HG02852 (cell line): ENCODE data around the gene SNRPD3.
"Not testable (repeated sequence)": the region's sequence is repeated elsewhere in the genome, so short reads cannot be mapped to it uniquely, and the experiment has no call there.

ENCODE experiments used
- ATAC-seq: cut with Tn5 transposase; IDR thresholded peaks from one replicate; pipeline ENCODE4 v1.9.1; 2021; ENCODE audit warnings: mild to moderate bottlenecking, moderate library complexity; ENCODE audit not compliant: unreplicated experiment

The SNRPD3 gene

GRCh38 chr22:24606340-24606739, 50.5 kb downstream of the SNRPD3 start:
- ATAC-seq = not testable (repeated sequence)

GRCh38 chr22:24607429-24607983, 51.7 kb downstream of the SNRPD3 start:
- not testable (repeated sequence) for ATAC-seq

GRCh38 chr22:24608327-24608726, 52.5 kb downstream of the SNRPD3 start:
- ATAC-seq = not testable (repeated sequence)

- ATAC-seq = not testable (repeated sequence)
Observed at GRCh38 chr22:24609888-24610287, 54.1 kb downstream of the SNRPD3 start.

- ATAC-seq = not testable (repeated sequence)
Observed at GRCh38 chr22:24614794-24615193, 59.0 kb downstream of the SNRPD3 start.

GRCh38 chr22:24621244-24621643, 65.4 kb downstream of the SNRPD3 start:
- not testable (repeated sequence) for ATAC-seq

- not testable (repeated sequence) for ATAC-seq
Observed at GRCh38 chr22:24622596-24622995, 66.8 kb downstream of the SNRPD3 start.
